ENCODE data around the gene UNC50.

- TF ChIP-seq POLR2A (IDR thresholded peaks at IDR 0.05) (no peak), POLR2AphosphoS5 (IDR thresholded peaks at IDR 0.05) (no peak), CTCF (IDR thresholded peaks at IDR 0.05) (no peak)
These were observed 39.2 kb downstream of the UNC50 start for GRCh38 chr2:98647636-98648035.
